Endothelial cell of umbilical vein (primary cell): ENCODE measurements around the gene H1-8. TPM values are rescaled to one million over a fixed set of nuclear protein-coding genes. Genes with fewer than 3 reads are reported as not detected.

Experiments used
- BruUV-seq: library from RNA; stranded (reverse); fragments of 400-500 nt; replicated peaks from 2 replicates; lab custom pipeline; 2021; lab: Mats Ljungman, UMichigan
- CTCF ChIA-PET: fragments of 300-600, 350-600 bp; sonication (Branson Sonifier 250); formaldehyde crosslinking; loops from one replicate; lab custom pipeline; 2021; ENCODE audit warnings: antibody characterized with exemption, inconsistent platforms; lab: Charles Lee
- POLR2A ChIA-PET: fragments of 300-600, 350-600 bp; sonication (Branson Sonifier 250); formaldehyde crosslinking; loops from one replicate; lab custom pipeline; 2021; ENCODE audit warnings: antibody characterized with exemption, inconsistent platforms; lab: Charles Lee
- DNase-seq: peaks from one replicate; pipeline ENCODE4 v3.0.0-alpha.2; 2011; ENCODE audit warnings: low read depth, low spot score
- FAIRE-seq: peaks from 2 replicates; lab custom pipeline; 2011; peaks lifted over from hg19 to GRCh38; lab: Jason Lieb, UNC
- H2AFZ ChIP-seq: 2 replicates; pipeline ENCODE4 v1.6.0; 2012; ENCODE audit warnings: low read depth, low read length, control low read depth, inconsistent platforms
- H3K27ac ChIP-seq: 2 replicates; pipeline ENCODE4 v1.5.1; 2011; ENCODE audit warnings: low read depth, mild to moderate bottlenecking, control low read depth, low read length, moderate library complexity; ENCODE audit not compliant: insufficient read depth
- H3K27me3 ChIP-seq, 2 experiments: 2 replicates each; pipeline versions ENCODE4 v1.6.0 to v1.6.1; 2011; ENCODE audit warnings: low read length in 2 of 2, mixed read lengths in 1 of 2; ENCODE audit not compliant: control insufficient read depth in 2 of 2, insufficient read depth in 2 of 2
- H3K36me3 ChIP-seq, 2 experiments: 2 replicates in 1 of 2; 3 replicates in 1 of 2; pipeline ENCODE4 v1.5.1; 2011; ENCODE audit warnings: low read length in 2 of 2, mild to moderate bottlenecking in 1 of 2, moderate library complexity in 1 of 2; ENCODE audit not compliant: control insufficient read depth in 2 of 2, insufficient read depth in 2 of 2; ENCODE audit errors: extremely low read depth in 1 of 2
- H3K4me1 ChIP-seq: 3 replicates; pipeline ENCODE4 v1.5.1; 2011; ENCODE audit warnings: mild to moderate bottlenecking, low read length; ENCODE audit not compliant: control insufficient read depth, insufficient read depth; ENCODE audit errors: extremely low read depth
- H3K4me2 ChIP-seq: 2 replicates; pipeline ENCODE4 v1.6.1; 2011; ENCODE audit warnings: low read length, control low read depth, mixed read lengths; ENCODE audit not compliant: insufficient read depth
- H3K4me3 ChIP-seq, 3 experiments: fragments of 200-600 bp in 1 of 3; sonication (generic), shearing (Covaris generic) in 1 of 3; replicated peaks in 1 of 3; 2 replicates each; pipeline ENCODE4 v1.5.1; 2011 to 2016; ENCODE audit warnings: control low read depth in 3 of 3, low read length in 3 of 3, mild to moderate bottlenecking in 2 of 3, inconsistent platforms in 1 of 3, low read depth in 1 of 3, moderate library complexity in 1 of 3; ENCODE audit not compliant: insufficient read depth in 1 of 3
- H3K79me2 ChIP-seq: 2 replicates; pipeline ENCODE4 v1.6.0; 2012; ENCODE audit warnings: low read length, inconsistent platforms; ENCODE audit not compliant: control insufficient read depth, insufficient read depth
- H3K9ac ChIP-seq: replicated peaks from 2 replicates; pipeline ENCODE3; 2011; ENCODE audit warnings: low read length, control low read depth; ENCODE audit not compliant: insufficient read depth; ENCODE audit errors: extremely low read depth
- H3K9me1 ChIP-seq: replicated peaks from 3 replicates; pipeline ENCODE4 v1.6.0; 2011; ENCODE audit warnings: mild to moderate bottlenecking, low read length; ENCODE audit not compliant: control insufficient read depth, insufficient read depth; ENCODE audit errors: extremely low read depth
- H3K9me3 ChIP-seq: replicated peaks from 2 replicates; pipeline ENCODE4 v1.5.1; 2012; ENCODE audit warnings: low read length, inconsistent platforms; ENCODE audit not compliant: control insufficient read depth, insufficient read depth
- H4K20me1 ChIP-seq: replicated peaks from 2 replicates; pipeline ENCODE3; 2011; ENCODE audit warnings: mild to moderate bottlenecking, low read length; ENCODE audit not compliant: control insufficient read depth, insufficient read depth; ENCODE audit errors: extremely low read depth
- EZH2 ChIP-seq: IDR thresholded peaks from 2 replicates; pipeline ENCODE4 v1.6.1; 2012; ENCODE audit warnings: borderline replicate concordance, low read depth, mild to moderate bottlenecking, moderate library complexity, low read length, inconsistent platforms; ENCODE audit not compliant: severe bottlenecking
- FOS ChIP-seq: IDR thresholded peaks from 2 replicates; pipeline ENCODE4 v1.6.1; 2011; ENCODE audit warnings: mild to moderate bottlenecking, low read length, moderate library complexity, borderline replicate concordance; ENCODE audit not compliant: insufficient read depth
- GATA2 ChIP-seq: IDR thresholded peaks from 2 replicates; pipeline ENCODE4 v1.7.0; 2011; ENCODE audit warnings: low read depth, mild to moderate bottlenecking, moderate library complexity, mixed read lengths, low read length; ENCODE audit not compliant: insufficient read length, insufficient read depth
- JUN ChIP-seq: IDR thresholded peaks from 2 replicates; pipeline ENCODE4 v1.6.1; 2011; ENCODE audit warnings: borderline replicate concordance, low read depth; ENCODE audit not compliant: insufficient read length, insufficient read depth
- POLR2A ChIP-seq: IDR thresholded peaks from 2 replicates; pipeline ENCODE4 v1.6.1; 2012; ENCODE audit warnings: low read depth, mild to moderate bottlenecking, control low read depth, low read length
- POLR2AphosphoS5 ChIP-seq: IDR thresholded peaks from 2 replicates; pipeline ENCODE4 v1.6.1; 2012; ENCODE audit warnings: low read depth, mild to moderate bottlenecking, control low read depth, low read length, moderate library complexity; ENCODE audit not compliant: insufficient read depth
- dilution Hi-C: fragments of 300-500 bp; cut with MboI; formaldehyde crosslinking; loops from one replicate; pipeline ENCODE4 v1.15.0; 2019; ENCODE audit warnings: low sequenced_read_pairs; ENCODE audit not compliant: extremely low pct_ligation_motif_present
- intact Hi-C: fragments of 100-400 bp; cut with micrococcal nuclease; formaldehyde crosslinking; loops from one replicate; pipeline ENCODE4 v1.10.0; 2022
- polyA plus RNA-seq, 4 experiments: library from polyadenylated mRNA; depleted of rRNA in 3 of 4; stranded (reverse) in 3 of 4; unstranded in 1 of 4; fragments of >200 nt; gene quantifications; 2 replicates each; pipeline versions ENCODE4 v1.2.1 to v1.2.3, GENCODE V29; 2011 to 2012; ENCODE audit warnings: missing spikeins in 1 of 4
- total RNA-seq: library from RNA; stranded (reverse); gene quantifications from 2 replicates; pipeline ENCODE4 v1.2.3, GENCODE V29; 2021

H1-8 gene
- total and polyA plus RNA-seq, 2 donors (not counting 3 experiments of a cell fraction or from before 2014, with no cell fraction given): not detected

DNA sequence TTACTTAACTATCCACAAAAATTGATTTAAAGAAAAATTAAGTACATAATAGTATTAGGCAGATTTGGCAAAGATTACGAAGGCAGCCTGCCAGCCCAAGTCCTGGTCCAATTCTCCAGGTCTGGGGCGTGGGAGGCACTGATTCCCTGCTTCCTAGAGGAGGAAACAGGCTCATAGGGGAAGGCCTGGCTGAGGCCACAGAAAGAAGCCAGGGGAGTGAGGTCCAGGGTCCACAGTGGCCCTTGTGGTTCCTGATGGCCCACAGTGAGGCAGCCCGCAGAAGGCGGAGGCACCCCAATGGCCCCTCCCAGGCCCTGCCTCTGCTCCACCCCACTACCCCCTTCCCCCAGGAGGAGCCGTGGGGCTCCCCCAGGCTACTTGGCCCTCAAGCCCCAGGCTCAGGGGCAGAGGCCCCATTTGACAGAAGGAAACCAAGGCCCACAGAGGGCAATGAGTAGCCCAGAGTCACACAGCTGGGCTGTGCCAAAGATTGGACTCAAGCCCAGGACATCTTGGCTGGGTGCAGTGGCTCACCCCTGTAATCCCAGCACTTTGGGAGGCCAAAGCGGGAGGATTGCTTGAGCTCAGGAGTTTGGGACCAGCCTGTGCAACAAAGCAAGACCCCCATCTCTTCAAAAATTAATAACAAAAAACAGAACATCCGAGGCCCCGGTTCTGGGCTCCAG lies 21.0 kb downstream of the H1-8 start:
- Histone ChIP-seq H3K9me3 (no peaks in the 10 kb centered on the region), H3K4me2 (no peak overlapping the region), H3K79me2 (no peaks in the 10 kb centered on the region), H4K20me1 (no peaks in the 10 kb centered on the region), H3K27me3 (no peaks in the 10 kb centered on the region), H3K36me3 (peaks cover 25 to 63% of the 10 kb centered on the region in 2 experiments), H3K4me1 (peaks cover 33% of the 10 kb centered on the region), H3K9ac (no peak overlapping the region), H3K4me3 (no peak overlapping the region), H3K9me1 (no peaks in the 10 kb centered on the region), H3K27ac (no peak overlapping the region), H2AFZ (no peak overlapping the region)
- TF ChIP-seq POLR2AphosphoS5 (peak; percentile 23), POLR2A (no peak), FOS (no peak), GATA2 (no peak), JUN (no peak)
- ChIA-PET POLR2A (no interaction called here), CTCF (interaction anchor here (1.0 to 2.6 kb wide), 2 partner anchors 74 to 180 kb away, joined by 5 to 24 read pairs; no protein-coding TSS in a partner anchor)
- dilution Hi-C loops (no loop called here), intact Hi-C loops (loop anchor here (5.0 kb wide), 1 partner anchor 182 kb away; no protein-coding TSS in a partner anchor)
- no TSS peak for BruUV-seq
- DNase-seq (no peak), FAIRE-seq (no peak)

DNA sequence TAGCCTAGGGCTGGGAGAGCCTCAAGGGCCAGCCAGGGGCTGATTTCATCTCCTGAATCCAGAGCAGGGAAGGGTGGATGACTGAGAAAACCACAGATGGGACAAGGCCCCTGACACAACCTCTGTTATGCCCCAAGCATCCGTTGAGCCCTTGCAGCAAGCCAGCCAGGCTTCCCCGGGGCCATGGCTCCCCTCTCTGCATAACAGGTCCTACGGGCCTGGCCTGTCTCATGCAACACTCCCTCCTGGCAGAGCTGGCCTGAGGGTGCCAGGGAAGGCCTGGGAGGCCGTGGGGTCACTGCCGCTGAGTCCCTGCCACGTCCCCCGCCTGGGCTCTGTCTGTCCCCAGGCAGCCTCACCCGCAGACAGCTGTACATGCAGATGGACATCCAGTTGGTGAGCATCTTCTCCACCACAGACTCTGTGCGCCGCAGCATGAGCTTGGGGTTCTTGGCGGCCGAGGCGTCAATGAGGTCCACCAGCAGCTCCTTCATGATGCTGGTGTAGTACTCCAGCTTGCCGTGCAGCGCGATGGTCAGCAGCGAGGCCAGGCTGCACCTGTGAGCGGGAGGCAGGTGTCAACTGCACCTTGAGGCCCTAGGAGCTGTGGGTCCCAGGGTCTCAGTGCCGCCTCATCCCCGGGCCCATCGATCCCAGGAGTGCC lies 22.1 kb downstream of the H1-8 start:
- H3K4me3 ChIP-seq: no peak overlapping the region
- FAIRE-seq: no peak
- no peak for DNase-seq
- no peak overlapping the region for H3K4me2 ChIP-seq
- no peaks in the 10 kb centered on the region for H3K27me3 ChIP-seq
- ChIA-PET CTCF (interaction anchor here (0.5 to 2.6 kb wide), 6 partner anchors 11 to 359 kb away, joined by 3 to 24 read pairs (median 4); no protein-coding TSS in a partner anchor), POLR2A (interaction anchor here (1.2 kb wide), 1 partner anchor 31 kb away, joined by 3 read pairs; no protein-coding TSS in a partner anchor)
- no peaks in the 10 kb centered on the region for H3K9me1 ChIP-seq
- no peaks in the 10 kb centered on the region for H3K9me3 ChIP-seq
- H2AFZ ChIP-seq: no peak overlapping the region
- no peak overlapping the region for H3K27ac ChIP-seq
- no peak overlapping the region for H3K9ac ChIP-seq
- dilution Hi-C loops: no loop called here
- H3K4me1 ChIP-seq: peaks cover 22% of the 10 kb centered on the region
- TF ChIP-seq GATA2: no peak
- TF ChIP-seq EZH2: no peak
- intact Hi-C loops: loop anchor here (5.0 kb wide), 1 partner anchor 183 kb away; no protein-coding TSS in a partner anchor
- H3K79me2 ChIP-seq: no peaks in the 10 kb centered on the region
- BruUV-seq: no TSS peak
- peaks cover 30 to 60% of the 10 kb centered on the region in 2 experiments for H3K36me3 ChIP-seq
- H4K20me1 ChIP-seq: no peaks in the 10 kb centered on the region
